Stimulated activated CD4-positive, alpha-beta T cell treated with anti-CD3 and anti-CD28 coated beads, TNF-alpha, amount 100 ng/mL, for 4 hours (primary cell): ENCODE results near the gene SP5.
"Not testable (repeated sequence)": the region's sequence is repeated elsewhere in the genome, so short reads cannot be mapped to it uniquely, and the experiment has no call there.

Experiments
- DNase-seq, 3 experiments: peaks; one replicate each; pipeline ENCODE4 v3.0.0-alpha.2; 2020; ENCODE audit warnings: low read depth in 3 of 3

Gene SP5

DNA sequence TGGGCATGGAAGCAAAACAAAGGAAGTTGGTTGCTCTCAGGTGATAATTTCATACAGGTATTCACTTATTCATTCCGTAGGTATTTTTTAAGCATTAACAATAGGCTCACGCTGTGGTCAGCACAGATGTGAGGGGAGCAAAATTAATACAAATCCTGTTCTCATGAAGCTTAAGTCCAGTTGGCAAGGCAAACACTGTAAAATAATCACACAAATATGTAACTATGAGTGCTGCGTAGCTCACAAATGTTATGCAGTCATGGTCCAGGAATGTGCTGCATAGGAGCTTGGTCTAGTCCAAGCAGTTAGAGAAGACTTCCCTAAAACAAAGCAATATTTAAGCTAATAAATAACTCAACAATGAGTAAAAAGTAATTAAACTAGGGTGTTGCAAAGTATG, 23.9 kb downstream of the SP5 start:
- no peak for DNase-seq

DNA sequence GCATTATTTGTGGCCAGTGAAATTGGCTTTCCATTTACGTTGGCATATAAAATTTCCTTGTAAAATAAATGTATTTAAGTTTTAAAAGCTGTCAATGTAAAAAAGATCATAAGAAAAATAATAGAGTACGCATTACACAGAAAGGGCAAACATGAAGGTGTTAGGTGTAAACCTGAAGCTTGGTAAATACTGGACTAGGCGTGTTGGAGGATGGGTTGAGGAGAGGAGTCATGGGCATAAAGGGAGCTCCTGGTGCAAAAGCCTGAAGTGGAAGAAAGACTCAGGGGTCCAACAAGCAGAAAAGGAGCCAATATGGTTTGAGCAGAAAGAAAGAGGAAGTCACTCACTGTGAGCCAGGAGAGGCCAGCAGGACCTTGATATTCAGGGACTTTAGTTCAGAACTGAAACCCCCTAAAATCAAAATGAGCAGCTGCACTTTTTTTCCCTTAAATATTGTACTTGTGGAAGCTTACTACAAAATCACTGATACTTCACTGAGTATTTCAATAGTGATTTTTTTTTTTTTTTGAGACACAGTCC, 24.4 kb downstream of the SP5 start:
- DNase-seq = no peak

DNA sequence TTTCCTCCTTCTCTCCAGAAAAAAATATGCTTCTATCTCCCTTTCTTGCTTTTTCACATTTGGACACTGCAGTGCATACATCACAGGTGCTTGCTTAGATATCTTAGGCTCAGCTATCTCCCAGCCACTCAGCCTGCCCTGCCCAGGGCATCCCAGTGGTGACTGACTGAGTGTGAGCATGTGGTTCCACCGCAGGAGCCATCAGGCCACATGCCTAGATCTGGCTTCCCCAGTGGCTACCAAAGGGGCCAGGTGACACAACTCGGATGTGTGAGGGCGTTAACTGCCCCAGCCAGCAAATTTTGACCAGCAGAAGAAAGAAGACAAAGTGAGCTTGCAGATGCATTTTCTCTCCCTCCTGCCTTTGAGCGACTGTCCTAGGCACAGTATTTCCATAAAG, 25.5 kb downstream of the SP5 start:
- DNase-seq = no peak

DNA sequence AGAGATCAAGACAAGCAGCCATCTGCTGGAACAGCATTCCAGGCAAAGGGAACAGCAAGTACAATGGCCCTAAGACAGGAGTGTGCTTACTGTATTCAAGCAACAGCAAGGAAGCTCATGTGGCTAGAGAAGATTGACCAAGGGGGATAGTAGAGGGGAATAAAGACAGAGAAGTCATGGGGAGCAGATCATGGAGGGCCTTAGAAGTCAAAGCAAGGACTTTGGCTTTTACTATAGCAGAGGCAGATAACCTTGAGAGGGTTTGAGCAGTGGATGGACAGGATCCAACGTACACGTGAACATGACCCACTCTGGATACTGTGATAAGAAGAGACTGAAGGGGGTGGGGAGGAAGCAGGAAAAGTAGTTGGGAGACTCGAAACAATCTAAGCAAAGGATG, 26.9 kb downstream of the SP5 start:
- DNase-seq = no peak

DNA sequence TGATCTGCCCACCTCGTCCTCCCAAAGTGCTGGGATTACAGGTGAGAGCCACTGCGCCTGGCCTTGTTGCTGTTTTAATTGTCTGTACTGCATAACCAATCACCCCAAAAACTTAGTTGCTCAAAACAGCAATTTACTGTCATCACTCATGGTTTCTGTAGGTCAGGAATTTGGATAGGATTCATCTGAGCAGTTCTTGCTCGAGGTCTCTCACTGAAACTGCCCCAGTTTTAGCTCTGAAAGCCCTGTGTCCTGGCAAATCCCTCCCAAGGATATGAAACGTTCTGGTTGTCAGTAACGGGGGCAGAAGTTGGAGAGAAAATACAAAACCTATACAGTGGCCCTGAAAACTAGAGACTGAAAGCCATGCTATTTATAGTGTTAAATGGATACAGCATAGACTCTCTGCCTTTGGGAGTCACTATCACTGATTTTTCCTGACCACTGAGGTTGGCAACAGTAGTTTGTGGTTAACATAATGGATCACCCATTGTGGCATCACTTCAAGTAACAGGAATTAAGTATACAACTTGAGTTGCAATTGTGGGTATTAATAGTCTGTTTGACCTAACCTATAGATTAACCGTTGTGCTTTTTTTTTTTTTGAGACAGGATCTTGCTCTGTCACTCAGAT, 27.9 kb downstream of the SP5 start:
- no peak for DNase-seq

DNA sequence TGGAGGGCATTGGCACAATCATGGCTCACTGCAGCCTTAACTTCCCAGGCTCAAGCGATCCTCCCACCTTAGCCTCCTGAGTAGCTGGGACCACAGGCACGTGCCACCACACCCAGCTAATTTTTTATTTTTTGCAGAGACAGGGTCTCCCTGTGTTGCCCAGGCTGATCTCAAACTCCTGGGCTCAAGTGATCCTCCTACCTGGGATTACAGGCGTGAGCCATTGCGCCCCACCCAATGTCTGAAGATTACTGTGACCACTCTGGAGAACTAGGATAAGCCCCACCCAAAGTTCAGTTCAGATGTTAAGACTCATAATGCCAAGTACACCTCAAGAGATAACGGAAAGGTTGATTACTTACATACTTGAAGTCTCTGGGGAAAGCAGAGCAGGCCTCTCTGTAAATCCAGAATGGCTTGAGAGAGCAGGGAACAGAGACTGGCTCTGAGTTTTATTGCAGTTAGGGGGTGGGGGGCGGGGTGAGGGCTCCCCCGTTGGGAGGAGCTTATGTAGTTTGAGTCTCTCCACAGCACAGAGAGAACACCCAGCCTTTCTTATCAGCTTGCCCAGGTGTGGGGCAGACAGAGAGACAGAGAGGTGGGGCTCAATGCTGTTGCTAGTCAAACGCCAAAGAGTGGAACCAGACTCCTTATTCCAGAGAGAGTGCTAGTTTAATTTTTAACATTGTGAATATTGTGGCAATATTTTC, 28.5 kb downstream of the SP5 start:
- no peak for DNase-seq

DNA sequence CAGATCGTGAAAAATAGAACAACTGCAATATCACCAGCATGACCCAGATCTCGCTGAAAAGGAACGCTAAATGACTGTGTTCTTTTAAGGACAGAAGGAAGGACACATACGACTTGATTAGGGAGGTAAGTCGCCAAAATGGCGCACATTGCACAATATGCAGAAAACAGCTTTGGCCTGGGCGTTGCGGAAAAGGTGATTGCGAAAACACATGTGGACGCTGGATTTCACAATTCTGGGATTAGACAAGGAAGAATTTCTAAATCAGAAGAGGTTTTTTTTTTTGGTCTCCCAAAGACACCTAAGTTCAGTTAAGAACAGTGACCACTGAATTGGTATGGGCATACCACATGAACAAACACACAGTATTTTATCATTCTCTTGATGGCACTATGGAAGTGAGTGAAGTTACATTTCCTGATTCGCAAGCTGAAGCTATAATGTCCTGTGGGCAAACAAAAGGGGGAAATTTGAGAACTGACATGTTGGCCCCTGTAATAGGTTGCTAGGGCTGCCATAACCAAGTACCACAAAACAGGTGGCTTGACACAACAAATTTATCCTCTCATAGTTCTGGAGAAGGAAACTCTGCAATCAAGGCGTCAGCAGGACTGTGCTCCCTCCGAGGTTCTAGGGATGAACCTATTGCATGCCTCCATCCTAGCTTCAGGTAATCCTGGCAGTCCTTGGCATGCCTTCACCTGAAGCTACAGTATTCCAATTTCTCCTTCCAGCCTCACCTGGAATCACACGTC, 29.3 kb downstream of the SP5 start:
- DNase-seq = no peak

DNA sequence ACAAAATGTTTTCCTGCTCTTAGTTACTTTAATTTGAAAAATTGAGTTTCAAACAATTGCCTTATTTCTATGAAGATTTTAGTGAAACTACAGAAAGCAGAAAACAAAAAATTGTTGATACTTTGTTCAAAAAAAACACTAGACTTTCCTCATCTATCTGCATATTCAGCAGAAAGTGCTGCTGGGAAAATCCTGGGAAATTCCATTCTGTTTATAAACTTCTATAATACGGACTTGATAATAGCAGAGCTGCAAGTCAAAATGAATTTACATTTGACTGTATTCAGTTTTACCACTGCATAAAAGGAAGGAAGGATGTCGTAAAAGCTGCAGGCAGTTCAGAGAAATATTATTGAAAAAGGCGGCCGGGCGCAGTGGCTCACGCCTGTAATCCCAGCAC, 30.2 kb downstream of the SP5 start:
- DNase-seq = no peak

DNA sequence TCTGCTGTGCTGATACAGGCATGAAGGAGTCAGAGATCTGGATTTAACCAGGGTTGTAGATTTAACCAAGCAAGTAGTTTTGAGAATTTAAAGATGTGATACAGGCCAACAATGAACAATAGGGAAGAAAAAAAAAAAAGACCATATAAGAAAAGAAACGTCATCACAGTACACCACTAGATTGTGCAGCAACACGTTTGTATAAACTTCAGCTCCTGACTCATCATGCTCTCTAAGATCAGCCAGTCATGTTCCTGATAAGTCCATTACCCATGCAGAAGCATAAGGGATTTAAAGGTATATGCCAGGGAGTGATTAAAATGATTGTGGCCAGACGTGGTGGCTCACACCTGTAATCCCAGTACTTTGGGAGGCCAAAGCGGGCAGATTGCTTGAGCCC, 32.8 kb downstream of the SP5 start:
- no peak for DNase-seq

DNA sequence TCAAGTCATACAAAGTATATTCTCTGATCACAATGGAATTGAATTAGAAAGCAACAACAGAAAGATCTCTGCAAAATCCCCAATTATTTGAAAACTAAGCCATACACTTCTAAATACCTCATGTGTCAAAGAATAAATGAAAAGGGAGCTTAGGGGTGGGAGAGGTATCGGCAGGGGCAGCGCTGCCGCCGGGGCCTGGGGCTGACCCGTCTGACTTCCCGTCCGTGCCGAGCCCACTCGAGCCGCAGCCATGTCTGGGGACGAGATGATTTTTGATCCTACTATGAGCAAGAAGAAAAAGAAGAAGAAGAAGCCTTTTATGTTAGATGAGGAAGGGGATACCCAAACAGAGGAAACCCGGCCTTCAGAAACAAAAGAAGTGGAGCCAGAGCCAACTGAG, 36.4 kb downstream of the SP5 start:
- not testable (repeated sequence) for DNase-seq

DNA sequence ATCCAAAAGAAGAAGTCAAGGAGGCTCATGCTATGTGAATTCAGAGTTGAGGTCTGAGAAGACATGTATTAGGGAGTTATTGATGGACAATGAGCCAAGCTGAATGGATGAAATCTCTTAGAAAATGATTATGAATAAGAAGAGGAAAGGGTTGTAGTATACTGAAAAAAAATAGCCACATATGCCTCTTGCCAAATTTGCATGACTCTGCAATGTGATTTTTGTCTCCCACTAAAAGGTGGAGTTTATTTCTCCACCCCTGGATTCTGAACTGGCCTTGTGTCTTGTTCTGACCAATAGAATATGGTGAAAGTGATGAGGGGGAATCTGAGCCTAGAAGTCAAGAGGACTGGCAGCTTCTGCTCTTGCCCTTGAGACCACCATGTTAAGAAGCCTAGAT, 46.4 kb downstream of the SP5 start:
- no peak for DNase-seq

DNA sequence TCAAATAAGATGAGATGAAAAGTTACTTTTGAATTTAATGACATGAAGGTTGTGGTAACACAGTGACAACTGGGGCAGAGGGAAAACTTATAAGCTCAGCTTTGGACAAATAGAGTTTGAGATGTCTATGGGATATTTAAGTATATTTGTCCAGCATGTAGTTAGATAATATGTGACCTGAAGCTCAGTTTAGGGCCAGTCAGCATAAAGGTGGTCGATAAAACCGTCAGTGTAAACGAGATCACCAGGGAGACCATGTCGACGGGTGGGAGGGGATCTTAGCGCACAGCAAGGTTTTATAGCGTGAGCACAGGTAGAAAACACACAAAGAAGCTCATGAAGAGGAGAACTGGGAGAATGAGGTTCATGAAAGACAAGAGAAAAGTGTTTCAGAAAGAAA, 47.6 kb downstream of the SP5 start:
- no peak for DNase-seq

DNA sequence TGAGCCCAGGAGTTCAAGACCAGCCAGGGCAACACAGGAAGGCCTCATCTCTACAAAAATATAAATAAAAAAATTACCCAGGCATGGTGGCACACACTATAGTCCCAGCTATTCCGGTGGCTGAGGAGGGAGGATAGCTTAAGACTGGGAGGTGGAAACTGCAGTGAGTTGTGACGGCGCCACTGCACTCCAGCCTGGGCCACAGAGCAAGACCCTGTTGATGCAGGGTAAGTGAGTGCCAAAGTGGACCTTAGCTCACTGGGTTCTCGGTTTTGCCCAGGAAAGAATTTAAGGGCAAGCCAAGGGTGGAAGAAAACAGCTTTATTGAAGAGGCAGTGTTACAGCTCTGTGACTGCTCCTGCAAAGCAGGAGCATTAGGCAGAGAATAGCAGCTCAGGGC, 48.1 kb downstream of the SP5 start:
- no peak for DNase-seq

DNA sequence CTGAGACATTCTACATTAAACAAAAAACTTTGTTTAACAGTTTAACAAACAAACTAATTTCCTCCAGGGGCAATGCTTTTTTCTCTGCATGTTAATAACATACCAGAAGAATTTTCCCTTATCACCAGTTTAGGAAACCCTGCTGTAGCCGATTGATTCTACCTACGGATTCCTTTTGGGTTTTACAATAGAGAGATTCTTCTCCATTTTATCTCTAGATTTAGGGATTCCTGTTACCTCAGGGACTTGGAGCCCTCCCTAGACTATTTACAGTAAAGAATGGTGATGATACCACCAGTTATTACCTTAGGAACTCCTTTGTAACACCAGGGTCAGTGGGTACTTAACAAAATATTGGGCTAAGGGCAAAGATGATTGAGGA, 49.7 kb downstream of the SP5 start:
- no peak for DNase-seq

DNA sequence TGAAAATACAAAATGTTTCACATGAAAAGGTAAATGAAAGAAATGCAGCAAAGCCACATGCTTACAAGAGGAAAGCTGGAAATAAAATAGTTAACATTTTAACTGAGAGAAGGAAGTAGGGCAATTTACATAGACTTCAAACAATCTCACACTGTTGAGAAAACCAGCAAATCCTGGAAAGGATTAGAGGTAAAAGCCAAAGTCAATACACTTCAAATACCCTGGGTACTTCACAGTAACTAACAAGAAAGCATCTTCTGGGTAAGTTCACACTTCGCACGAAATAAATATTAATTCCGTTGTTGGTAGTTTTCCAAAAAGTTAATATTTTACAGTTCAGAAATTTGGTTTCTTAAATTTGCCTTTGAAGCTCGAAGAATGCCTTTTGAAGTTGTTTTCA, 51.6 kb downstream of the SP5 start:
- no peak for DNase-seq
